ENCODE data around the gene UROC1. TPM values are rescaled to one million over a fixed set of nuclear protein-coding genes. Genes with fewer than 3 reads are reported as not detected.

Gene UROC1
- total and polyA plus RNA-seq, 2 donors from 2014 or later, result not detected

DNA sequence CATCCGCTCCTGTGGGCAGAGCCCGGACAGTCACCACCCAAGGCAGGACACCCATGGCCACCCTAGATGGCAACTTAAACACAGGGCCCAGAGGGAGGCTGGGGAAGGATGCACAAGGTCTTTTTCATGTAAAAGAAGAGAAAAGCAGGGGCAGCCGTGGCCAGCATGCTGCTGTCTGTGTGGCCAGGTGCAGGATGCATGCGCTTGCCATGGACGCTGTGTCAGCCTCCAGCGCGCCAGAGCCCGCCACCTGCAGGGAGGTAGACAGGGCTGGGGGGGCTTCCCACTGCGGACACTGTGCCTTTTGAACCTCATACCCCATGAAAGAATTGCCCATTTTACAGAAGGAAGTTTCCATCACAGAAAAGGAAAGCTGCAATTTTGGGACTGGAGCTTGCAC is 18.2 kb downstream of the UROC1 start:
- DNase-seq (peak in 1 of 5 donors; percentile 55), FAIRE-seq (no peak)
- Histone ChIP-seq H3K27me3 (ENCODE audit: control insufficient read depth, insufficient read depth, low read length) (no peaks in the 10 kb centered on the region), H3K9ac (ENCODE audit: low read length in 3 of 3) (no peak overlapping the region), H3K36me3 (ENCODE audit: control insufficient read depth in 2 of 3, insufficient read depth in 3 of 3, low read length in 3 of 3) (no peaks in the 10 kb centered on the region), H3K4me1 (ENCODE audit: control insufficient read depth in 2 of 3, insufficient read depth in 2 of 3, low read depth in 1 of 3, low read length in 3 of 3) (no peaks in the 10 kb centered on the region), H3K27ac (ENCODE audit: low read depth in 2 of 2, low read length in 2 of 2) (no peak overlapping the region), H3K4me3 (ENCODE audit: low read length in 3 of 3) (no peak overlapping the region), H3K9me3 (ENCODE audit: control insufficient read depth in 2 of 3, insufficient read depth in 1 of 3, low read length in 3 of 3) (no peaks in the 10 kb centered on the region)
- intact Hi-C loops (cut with DNase I), result no loop called here
- TF ChIP-seq, protein P1, sequence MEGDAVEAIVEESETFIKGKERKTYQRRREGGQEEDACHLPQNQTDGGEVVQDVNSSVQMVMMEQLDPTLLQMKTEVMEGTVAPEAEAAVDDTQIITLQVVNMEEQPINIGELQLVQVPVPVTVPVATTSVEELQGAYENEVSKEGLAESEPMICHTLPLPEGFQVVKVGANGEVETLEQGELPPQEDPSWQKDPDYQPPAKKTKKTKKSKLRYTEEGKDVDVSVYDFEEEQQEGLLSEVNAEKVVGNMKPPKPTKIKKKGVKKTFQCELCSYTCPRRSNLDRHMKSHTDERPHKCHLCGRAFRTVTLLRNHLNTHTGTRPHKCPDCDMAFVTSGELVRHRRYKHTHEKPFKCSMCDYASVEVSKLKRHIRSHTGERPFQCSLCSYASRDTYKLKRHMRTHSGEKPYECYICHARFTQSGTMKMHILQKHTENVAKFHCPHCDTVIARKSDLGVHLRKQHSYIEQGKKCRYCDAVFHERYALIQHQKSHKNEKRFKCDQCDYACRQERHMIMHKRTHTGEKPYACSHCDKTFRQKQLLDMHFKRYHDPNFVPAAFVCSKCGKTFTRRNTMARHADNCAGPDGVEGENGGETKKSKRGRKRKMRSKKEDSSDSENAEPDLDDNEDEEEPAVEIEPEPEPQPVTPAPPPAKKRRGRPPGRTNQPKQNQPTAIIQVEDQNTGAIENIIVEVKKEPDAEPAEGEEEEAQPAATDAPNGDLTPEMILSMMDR (IDR thresholded peaks at IDR 0.05; ENCODE audit: borderline replicate concordance, extremely low read depth, insufficient read depth), result no peak

DNA sequence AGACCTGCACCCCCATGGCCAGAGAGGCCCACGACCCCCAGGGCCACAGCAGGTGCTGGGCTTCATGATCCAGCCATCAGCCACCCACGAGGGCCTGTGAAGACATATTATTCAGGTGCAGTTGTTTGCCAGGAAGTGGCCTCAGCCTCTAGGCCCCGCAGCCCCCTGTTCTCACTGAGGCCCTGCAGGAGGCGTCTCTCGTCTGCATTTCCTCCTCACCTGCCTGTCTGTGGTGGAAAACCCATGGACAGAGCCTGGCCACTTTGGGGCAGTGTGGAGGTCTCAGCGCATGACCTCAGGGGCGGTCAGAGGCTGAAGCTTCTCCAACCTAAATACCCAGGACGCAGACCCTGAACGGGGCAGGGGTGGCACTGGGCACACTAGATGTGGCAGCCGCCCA is 18.6 kb downstream of the UROC1 start:
- no peaks in the 10 kb centered on the region for H3K36me3 ChIP-seq (ENCODE audit: control insufficient read depth in 2 of 3, insufficient read depth in 3 of 3, low read length in 3 of 3)
- intact Hi-C loops (cut with DNase I), result no loop called here
- TF ChIP-seq, protein P1 (IDR thresholded peaks at IDR 0.05; ENCODE audit: borderline replicate concordance, extremely low read depth, insufficient read depth), result no peak
- H3K9me3 ChIP-seq (ENCODE audit: control insufficient read depth in 2 of 3, insufficient read depth in 1 of 3, low read length in 3 of 3), result no peaks in the 10 kb centered on the region
- H3K27ac ChIP-seq (ENCODE audit: low read depth in 2 of 2, low read length in 2 of 2), result no peak overlapping the region
- H3K4me1 ChIP-seq (ENCODE audit: control insufficient read depth in 2 of 3, insufficient read depth in 2 of 3, low read depth in 1 of 3, low read length in 3 of 3), result no peaks in the 10 kb centered on the region
- H3K9ac ChIP-seq (ENCODE audit: low read length in 3 of 3), result no peak overlapping the region
- DNase-seq (peak in 1 of 5 donors; percentile 49), FAIRE-seq (no peak)
- no peaks in the 10 kb centered on the region for H3K27me3 ChIP-seq (ENCODE audit: control insufficient read depth, insufficient read depth, low read length)
- no peak overlapping the region for H3K4me3 ChIP-seq (ENCODE audit: low read length in 3 of 3)

DNA sequence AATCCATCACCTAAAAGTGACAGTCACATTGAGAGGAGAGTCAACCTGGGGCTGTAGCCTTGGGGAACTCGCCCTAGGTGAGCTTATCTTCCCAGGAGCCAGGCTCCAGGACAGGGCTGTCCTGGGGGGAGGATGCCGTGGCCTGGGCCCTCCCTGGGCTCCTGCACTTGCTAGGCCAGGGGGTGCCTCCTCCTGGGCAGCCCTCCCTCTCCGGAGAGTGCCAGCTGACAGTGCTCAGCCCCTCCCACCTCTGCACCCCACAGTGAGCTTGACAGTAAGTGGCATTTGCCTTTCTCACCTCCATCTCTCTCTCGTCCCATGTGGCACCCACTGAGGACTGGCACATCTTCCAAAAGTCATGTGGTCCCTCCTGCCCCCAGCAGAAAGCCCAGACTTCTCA is 19.1 kb downstream of the UROC1 start:
- TF ChIP-seq, protein P1 (IDR thresholded peaks at IDR 0.05; ENCODE audit: borderline replicate concordance, extremely low read depth, insufficient read depth), result no peak
- Histone ChIP-seq H3K27me3 (ENCODE audit: control insufficient read depth, insufficient read depth, low read length) (no peaks in the 10 kb centered on the region), H3K36me3 (ENCODE audit: control insufficient read depth in 2 of 3, insufficient read depth in 3 of 3, low read length in 3 of 3) (no peaks in the 10 kb centered on the region), H3K9me3 (ENCODE audit: control insufficient read depth in 2 of 3, insufficient read depth in 1 of 3, low read length in 3 of 3) (no peaks in the 10 kb centered on the region), H3K27ac (ENCODE audit: low read depth in 2 of 2, low read length in 2 of 2) (no peak overlapping the region), H3K4me3 (ENCODE audit: low read length in 3 of 3) (no peak overlapping the region), H3K4me1 (ENCODE audit: control insufficient read depth in 2 of 3, insufficient read depth in 2 of 3, low read depth in 1 of 3, low read length in 3 of 3) (no peaks in the 10 kb centered on the region), H3K9ac (ENCODE audit: low read length in 3 of 3) (no peak overlapping the region)
- DNase-seq, result peak in 1 of 5 donors; percentile 47
- FAIRE-seq, result no peak
- intact Hi-C loops (cut with DNase I), result no loop called here

DNA sequence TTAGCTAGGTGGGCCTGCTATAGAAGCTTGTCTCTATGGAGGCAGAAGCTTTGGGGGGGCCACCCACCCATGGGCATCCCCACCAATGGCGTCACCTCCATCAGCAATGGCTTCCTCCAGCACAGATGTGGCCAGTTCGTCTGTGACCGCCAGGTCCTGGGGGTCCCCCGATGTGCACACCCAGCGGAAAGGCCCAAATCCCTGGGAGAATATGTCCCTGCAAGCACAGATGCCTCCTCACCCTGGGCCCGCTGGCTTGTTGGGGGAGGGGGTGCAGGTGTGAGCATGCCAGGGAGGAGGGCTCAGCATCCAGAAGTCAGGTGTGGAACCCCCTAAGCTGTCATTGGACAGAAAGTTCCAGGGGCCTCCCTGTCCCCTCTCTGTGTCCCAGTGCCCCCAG is 19.6 kb downstream of the UROC1 start:
- intact Hi-C loops (cut with DNase I), result no loop called here
- Histone ChIP-seq H3K36me3 (ENCODE audit: control insufficient read depth in 2 of 3, insufficient read depth in 3 of 3, low read length in 3 of 3) (no peaks in the 10 kb centered on the region), H3K4me1 (ENCODE audit: control insufficient read depth in 2 of 3, insufficient read depth in 2 of 3, low read depth in 1 of 3, low read length in 3 of 3) (no peaks in the 10 kb centered on the region), H3K27me3 (ENCODE audit: control insufficient read depth, insufficient read depth, low read length) (no peaks in the 10 kb centered on the region), H3K9me3 (ENCODE audit: control insufficient read depth in 2 of 3, insufficient read depth in 1 of 3, low read length in 3 of 3) (no peaks in the 10 kb centered on the region), H3K27ac (ENCODE audit: low read depth in 2 of 2, low read length in 2 of 2) (no peak overlapping the region), H3K9ac (ENCODE audit: low read length in 3 of 3) (no peak overlapping the region), H3K4me3 (ENCODE audit: low read length in 3 of 3) (no peak overlapping the region)
- FAIRE-seq (no peak), DNase-seq (peak in 1 of 5 donors; percentile 56)
- TF ChIP-seq, protein P1 (IDR thresholded peaks at IDR 0.05; ENCODE audit: borderline replicate concordance, extremely low read depth, insufficient read depth), result no peak
